Esophagus muscularis mucosa (tissue), 4 donors: Measurements from ENCODE around the gene PSME2. TPM values are rescaled to one million over a fixed set of nuclear protein-coding genes. Genes with fewer than 3 reads are reported as not detected.

Experiments used
- DNase-seq: peaks from one replicate; pipeline ENCODE4 v3.0.0-alpha.2; 2017; ENCODE audit errors: extremely low spot score
- H3K27ac ChIP-seq, 4 donors: fragments of 200-600 bp; sonication (generic); replicated peaks in 1 of 4; 1 replicate in 3 of 4; 2 replicates in 1 of 4; pipeline ENCODE4 v1.5.1; 2016 to 2019; ENCODE audit warnings: mild to moderate bottlenecking in 1 of 4
- H3K27me3 ChIP-seq, 4 donors: fragments of 200-600 bp; sonication (generic); one replicate each; pipeline versions ENCODE4 v1.5.1 to v1.6.0; 2016 to 2019
- H3K36me3 ChIP-seq, 4 donors: fragments of 200-600 bp; sonication (generic); one replicate each; pipeline ENCODE4 v1.5.1; 2016 to 2019
- H3K4me1 ChIP-seq, 4 donors: fragments of 200-600 bp; sonication (generic); one replicate each; pipeline ENCODE4 v1.5.1; 2016 to 2019
- H3K4me3 ChIP-seq, 4 donors: fragments of 200-600 bp; sonication (generic); 1 replicate in 2 of 4; 2 replicates in 2 of 4; pipeline ENCODE4 v1.5.1; 2016 to 2019; ENCODE audit warnings: mild to moderate bottlenecking in 4 of 4, moderate library complexity in 1 of 4
- H3K9me3 ChIP-seq, 4 donors: fragments of 200-600 bp; sonication (generic); 1 replicate in 3 of 4; 2 replicates in 1 of 4; pipeline ENCODE4 v1.5.1; 2016 to 2019
- CTCF ChIP-seq, 3 experiments: fragments of 200-600 bp in 2 of 3; fragments of 450-650 bp in 1 of 3; sonication (generic) in 2 of 3; IDR thresholded peaks; one replicate each; pipeline ENCODE4 v1.5.1; 2017 to 2019; ENCODE audit warnings: antibody characterized with exemption in 3 of 3, mild to moderate bottlenecking in 2 of 3, moderate library complexity in 1 of 3
- EP300 ChIP-seq: sonication (generic); formaldehyde crosslinking; IDR thresholded peaks from one replicate; pipeline ENCODE4 v1.6.1; 2017; ENCODE audit warnings: antibody characterized with exemption
- POLR2A ChIP-seq: fragments of 450-650 bp; IDR thresholded peaks from one replicate; pipeline ENCODE4 v1.6.1; 2017; ENCODE audit warnings: antibody characterized with exemption, moderate library complexity, mild to moderate bottlenecking, low read depth
- POLR2AphosphoS5 ChIP-seq, 2 donors: sonication (generic); formaldehyde crosslinking; IDR thresholded peaks; one replicate each; pipeline ENCODE4 v1.6.1; 2017; ENCODE audit warnings: antibody characterized with exemption in 2 of 2
- WGBS: methylation state at CpG from one replicate; pipeline ENCODE4 v1.1.5; 2018; 5-methylcytosine and 5-hydroxymethylcytosine counted together
- intact Hi-C: fragments of 100-400 bp; cut with DNase I; formaldehyde crosslinking; loops from one replicate; pipeline ENCODE4 v1.15.1; 2023
- total RNA-seq, 4 donors: library from RNA; depleted of rRNA; stranded (reverse); fragments of >200 nt; gene quantifications; one replicate each; pipeline versions ENCODE4 v1.1.0 to v1.2.1, GENCODE V29; 2016

PSME2 gene
- total RNA-seq, 4 donors from 2014 or later, result 32.8 to 64.3 (median 42.6) TPM

GRCh38 chr14:24162093-24162492, 15.7 kb upstream of the PSME2 start:
- H3K36me3 ChIP-seq, result peaks cover 64 to 77% (median 72%) of the 10 kb centered on the region in 4 donors

GRCh38 chr14:24160850-24161804, 14.7 kb upstream of the PSME2 start, which contains the start of gene IRF9:
IRF9 (plus strand) TSS chr14:24161265; CDS start chr14:24162145, 880 bp downstream.
- 0% methylated on average over 12 of the region's 12 CpGs for WGBS
- Histone ChIP-seq H3K4me3 (peak within 1 kb of the TSS; percentile 66 to 73 (median 69)), H3K27ac (peak within 1 kb of the TSS; percentile 88 to 92 (median 90)), H3K27me3 (no peaks in the 10 kb centered on the region), H3K36me3 (peaks cover 64 to 77% (median 72%) of the 10 kb centered on the region in 4 donors), H3K4me1 (peaks cover 27 to 48% (median 39%) of the 10 kb centered on the region in 4 donors), H3K9me3 (no peaks in the 10 kb centered on the region)
- TF ChIP-seq CTCF (IDR thresholded peaks at IDR 0.05) (peak in 2 of 3 experiments; percentile 94 to 95), POLR2A (no peak), POLR2AphosphoS5 (IDR thresholded peaks at IDR 0.05) (peak; percentile 90 to 98)
- intact Hi-C loops, result loop anchor here (5.0 kb wide), 1 partner anchor 54 kb away; no protein-coding TSS in a partner anchor
- DNase-seq, result peak; percentile 99

More at GRCh38 chr14:24162093-24162492, 15.7 kb upstream of the PSME2 start:
- intact Hi-C loops, result loop anchor here (5.0 kb wide), 1 partner anchor 55 kb away; no protein-coding TSS in a partner anchor
- Histone ChIP-seq H3K4me3 (peak overlapping the region; percentile 66 to 73 (median 69)), H3K4me1 (peaks cover 27 to 48% (median 39%) of the 10 kb centered on the region in 4 donors), H3K27me3 (no peaks in the 10 kb centered on the region), H3K27ac (peak overlapping the region; percentile 88 to 92 (median 90)), H3K9me3 (no peaks in the 10 kb centered on the region)
- no peak for DNase-seq
- TF ChIP-seq POLR2AphosphoS5 (IDR thresholded peaks at IDR 0.05) (no peak), CTCF (IDR thresholded peaks at IDR 0.05) (no peak), POLR2A (no peak), EP300 (no peak)
- no CpG with 5 or more reads among the region's 8 CpGs for WGBS

GRCh38 chr14:24160499-24160849, 14.1 kb upstream of the PSME2 start:
- Histone ChIP-seq H3K4me3 (peak overlapping the region in 1 of 4 donors; percentile 66), H3K27ac (peak overlapping the region; percentile 88 to 92 (median 90)), H3K27me3 (no peaks in the 10 kb centered on the region), H3K4me1 (peaks cover 27 to 48% (median 39%) of the 10 kb centered on the region in 4 donors), H3K9me3 (no peaks in the 10 kb centered on the region), H3K36me3 (peaks cover 64 to 77% (median 72%) of the 10 kb centered on the region in 4 donors)
- no peak for TF ChIP-seq EP300
- TF ChIP-seq POLR2AphosphoS5 (IDR thresholded peaks at IDR 0.05), result no peak
- TF ChIP-seq POLR2A, result no peak
- no peak for TF ChIP-seq CTCF (IDR thresholded peaks at IDR 0.05)
- WGBS, result 86% methylated on average over 1 of the region's 4 CpGs
- DNase-seq, result no peak
- intact Hi-C loops, result loop anchor here (5.0 kb wide), 1 partner anchor 53 kb away; no protein-coding TSS in a partner anchor

- no peak for DNase-seq
- Histone ChIP-seq H3K27me3 (no peaks in the 10 kb centered on the region), H3K4me3 (no peak overlapping the region), H3K36me3 (peaks cover 64 to 77% (median 72%) of the 10 kb centered on the region in 4 donors), H3K27ac (peak overlapping the region; percentile 88 to 92 (median 90)), H3K9me3 (no peaks in the 10 kb centered on the region), H3K4me1 (peaks cover 27 to 45% (median 38%) of the 10 kb centered on the region in 4 donors)
- TF ChIP-seq CTCF (IDR thresholded peaks at IDR 0.05), result no peak
- no peak for TF ChIP-seq POLR2A
- TF ChIP-seq POLR2AphosphoS5 (IDR thresholded peaks at IDR 0.05), result no peak
- no peak for TF ChIP-seq EP300
- 82% methylated on average over 10 of the region's 11 CpGs for WGBS
- intact Hi-C loops, result loop anchor here (5.0 kb wide), 1 partner anchor 53 kb away; no protein-coding TSS in a partner anchor
These were observed 13.5 kb upstream of the PSME2 start for GRCh38 chr14:24159777-24160498.
